ENCODE measurements around the gene CC2D2B. TPM values are rescaled to one million over a fixed set of nuclear protein-coding genes. Genes with fewer than 3 reads are reported as not detected.

The CC2D2B gene
- total RNA-seq, 1 donor from 2014 or later: 2.9 TPM

Other genes with a start within 250 kb of the CC2D2B start
- 48.0 TPM for gene TCTN3, start 214.0 kb upstream of the CC2D2B start, total RNA-seq
- 68.3 TPM for gene ENTPD1, start 151.8 kb upstream of the CC2D2B start, total RNA-seq
- gene CCNJ, start 135.6 kb downstream of the CC2D2B start, total RNA-seq: 4.7 TPM
- 21.6 TPM for gene ZNF518A, start 222.3 kb downstream of the CC2D2B start, total RNA-seq